Gastroesophageal sphincter (tissue), 4 donors: ENCODE results near the gene ETFA. TPM values are rescaled to one million over a fixed set of nuclear protein-coding genes. Genes with fewer than 3 reads are reported as not detected.

Experiments
- ATAC-seq: fragments of 150-250 bp; one replicate; pipeline ENCODE4 v1.9.1; 2016; ENCODE audit warnings: mild to moderate bottlenecking, moderate library complexity
- H3K27ac ChIP-seq, 4 donors: fragments of 200-600 bp; sonication (generic) in 3 of 4; 1 replicate in 3 of 4; 2 replicates in 1 of 4; pipeline ENCODE4 v1.5.1; 2016 to 2019
- H3K27me3 ChIP-seq: fragments of 200-600 bp; sonication (generic); one replicate; pipeline ENCODE4 v1.5.1; 2019
- H3K36me3 ChIP-seq, 2 donors: fragments of 200-600 bp; sonication (generic); one replicate each; pipeline ENCODE4 v1.5.1; 2019; ENCODE audit warnings: control low read depth in 1 of 2
- H3K4me1 ChIP-seq, 3 donors: fragments of 200-600 bp; sonication (generic); 1 replicate in 2 of 3; 2 replicates in 1 of 3; pipeline ENCODE4 v1.5.1; 2016 to 2019; ENCODE audit warnings: control low read depth in 2 of 3
- H3K4me3 ChIP-seq, 2 donors: fragments of 200-600 bp; sonication (generic); one replicate each; pipeline ENCODE4 v1.5.1; 2019; ENCODE audit warnings: mild to moderate bottlenecking in 1 of 2, moderate library complexity in 1 of 2
- H3K9me3 ChIP-seq, 3 donors: fragments of 200-600 bp; sonication (generic); one replicate each; pipeline ENCODE4 v1.5.1; 2017 to 2019; ENCODE audit warnings: control low read depth in 2 of 3
- CTCF ChIP-seq, 4 experiments: fragments of 200-600 bp in 2 of 4; fragments of 450-650 bp in 2 of 4; sonication (generic) in 1 of 4; IDR thresholded peaks; one replicate each; pipeline ENCODE4 v1.5.1; 2017 to 2019; ENCODE audit warnings: antibody characterized with exemption in 4 of 4, mild to moderate bottlenecking in 2 of 4, moderate library complexity in 2 of 4
- EP300 ChIP-seq: sonication (generic); formaldehyde crosslinking; IDR thresholded peaks from one replicate; pipeline ENCODE4 v1.6.1; 2017; ENCODE audit warnings: antibody characterized with exemption, mild to moderate bottlenecking
- POLR2A ChIP-seq, 2 donors: fragments of 450-650 bp; IDR thresholded peaks; one replicate each; pipeline ENCODE4 v1.6.1; 2017; ENCODE audit warnings: antibody characterized with exemption in 2 of 2, mild to moderate bottlenecking in 2 of 2, moderate library complexity in 1 of 2
- POLR2AphosphoS5 ChIP-seq: sonication (generic); formaldehyde crosslinking; IDR thresholded peaks from one replicate; pipeline ENCODE4 v1.6.1; 2017; ENCODE audit warnings: antibody characterized with exemption
- WGBS, 2 donors: methylation state at CpG; one replicate each; pipeline ENCODE4 v1.1.5; 2018; ENCODE audit warnings: low coverage in 1 of 2; 5-methylcytosine and 5-hydroxymethylcytosine counted together
- total RNA-seq, 4 donors: library from RNA; depleted of rRNA; stranded (reverse); fragments of >200 nt; gene quantifications; one replicate each; pipeline ENCODE4 v1.1.0, GENCODE V29; 2016

Gene ETFA
- total RNA-seq, 4 donors from 2014 or later, result 113 to 168 (median 137) TPM

GRCh38 chr15:76187163-76187562 is 124.1 kb downstream of the ETFA start:
- TF ChIP-seq POLR2A (IDR thresholded peaks at IDR 0.05) (no peak), CTCF (IDR thresholded peaks at IDR 0.05) (no peak), EP300 (no peak), POLR2AphosphoS5 (no peak)
- Histone ChIP-seq H3K9me3 (no peaks in the 10 kb centered on the region), H3K27ac (no peak overlapping the region), H3K36me3 (no peaks in the 10 kb centered on the region), H3K4me3 (no peak overlapping the region), H3K4me1 (peaks cover 0 to 19% (median 7%) of the 10 kb centered on the region in 3 donors), H3K27me3 (peaks cover 65% of the 10 kb centered on the region)
- no peak for ATAC-seq
- WGBS, 2 donors, result 52% methylated on average over 2 of the region's 4 CpGs; no CpG with 5 or more reads in 1 of the 2 donors

- no peak overlapping the region for H3K27ac ChIP-seq
- ATAC-seq, result no peak
Measured at GRCh38 chr15:76185716-76186115, 125.6 kb downstream of the ETFA start.

GRCh38 chr15:76184650-76185035 is 126.6 kb downstream of the ETFA start:
- WGBS, 2 donors, result 86 to 95% methylated on average over 2 to 3 of the region's 13 CpGs
- Histone ChIP-seq H3K9me3 (no peaks in the 10 kb centered on the region), H3K27me3 (peaks cover 45% of the 10 kb centered on the region), H3K36me3 (no peaks in the 10 kb centered on the region), H3K4me1 (no peaks in the 10 kb centered on the region), H3K4me3 (no peak overlapping the region), H3K27ac (no peak overlapping the region)
- TF ChIP-seq EP300 (no peak), POLR2AphosphoS5 (no peak), POLR2A (IDR thresholded peaks at IDR 0.05) (no peak), CTCF (IDR thresholded peaks at IDR 0.05) (no peak)
- no peak for ATAC-seq

More at GRCh38 chr15:76185716-76186115, 125.6 kb downstream of the ETFA start:
- Histone ChIP-seq H3K4me1 (peaks cover 0 to 7% (median 4%) of the 10 kb centered on the region in 3 donors), H3K36me3 (no peaks in the 10 kb centered on the region), H3K4me3 (no peak overlapping the region), H3K9me3 (no peaks in the 10 kb centered on the region), H3K27me3 (peaks cover 54% of the 10 kb centered on the region)
- TF ChIP-seq EP300 (no peak), CTCF (IDR thresholded peaks at IDR 0.05) (peak in 2 of 4 experiments; percentile 27 to 42)
- 45% methylated on average over 3 of the region's 3 CpGs; no CpG with 5 or more reads in 1 of the 2 donors for WGBS, 2 donors

GRCh38 chr15:76183930-76184649 is 127.2 kb downstream of the ETFA start:
- WGBS, 2 donors, result 16 to 41% methylated on average over 2 to 4 of the region's 10 CpGs
- no peaks in the 10 kb centered on the region for H3K4me1 ChIP-seq
- no peak for TF ChIP-seq EP300
- no peak for TF ChIP-seq CTCF (IDR thresholded peaks at IDR 0.05)
- no peak for TF ChIP-seq POLR2AphosphoS5
- TF ChIP-seq POLR2A (IDR thresholded peaks at IDR 0.05), result no peak
- H3K4me3 ChIP-seq, result no peak overlapping the region
- no peaks in the 10 kb centered on the region for H3K36me3 ChIP-seq
- H3K27me3 ChIP-seq, result peaks cover 42% of the 10 kb centered on the region
- no peaks in the 10 kb centered on the region for H3K9me3 ChIP-seq
- H3K27ac ChIP-seq, result no peak overlapping the region
- ATAC-seq, result no peak

- no peak for TF ChIP-seq POLR2AphosphoS5
- no peak for TF ChIP-seq POLR2A (IDR thresholded peaks at IDR 0.05)
- TF ChIP-seq EP300, result no peak
- no peak for TF ChIP-seq CTCF (IDR thresholded peaks at IDR 0.05)
- WGBS, 2 donors, result 80 to 94% methylated on average over 7 to 9 of the region's 9 CpGs
- no peak overlapping the region for H3K27ac ChIP-seq
Measured at GRCh38 chr15:76181705-76182107, 129.6 kb downstream of the ETFA start.

More at GRCh38 chr15:76181705-76182107, 129.6 kb downstream of the ETFA start:
- peaks cover 0 to 3% (median 0%) of the 10 kb centered on the region in 3 donors for H3K4me1 ChIP-seq
- no peaks in the 10 kb centered on the region for H3K36me3 ChIP-seq
- no peak for ATAC-seq
- H3K4me3 ChIP-seq, result no peak overlapping the region
- peaks cover 42% of the 10 kb centered on the region for H3K27me3 ChIP-seq
- no peaks in the 10 kb centered on the region for H3K9me3 ChIP-seq
